Measurements from ENCODE around the gene DPY30.
"Not testable (repeated sequence)": the region's sequence is repeated elsewhere in the genome, so short reads cannot be mapped to it uniquely, and the experiment has no call there.

The DPY30 gene
- 23.1 to 25.6 reads per million in 2 experiments for total RNA-seq

DNA sequence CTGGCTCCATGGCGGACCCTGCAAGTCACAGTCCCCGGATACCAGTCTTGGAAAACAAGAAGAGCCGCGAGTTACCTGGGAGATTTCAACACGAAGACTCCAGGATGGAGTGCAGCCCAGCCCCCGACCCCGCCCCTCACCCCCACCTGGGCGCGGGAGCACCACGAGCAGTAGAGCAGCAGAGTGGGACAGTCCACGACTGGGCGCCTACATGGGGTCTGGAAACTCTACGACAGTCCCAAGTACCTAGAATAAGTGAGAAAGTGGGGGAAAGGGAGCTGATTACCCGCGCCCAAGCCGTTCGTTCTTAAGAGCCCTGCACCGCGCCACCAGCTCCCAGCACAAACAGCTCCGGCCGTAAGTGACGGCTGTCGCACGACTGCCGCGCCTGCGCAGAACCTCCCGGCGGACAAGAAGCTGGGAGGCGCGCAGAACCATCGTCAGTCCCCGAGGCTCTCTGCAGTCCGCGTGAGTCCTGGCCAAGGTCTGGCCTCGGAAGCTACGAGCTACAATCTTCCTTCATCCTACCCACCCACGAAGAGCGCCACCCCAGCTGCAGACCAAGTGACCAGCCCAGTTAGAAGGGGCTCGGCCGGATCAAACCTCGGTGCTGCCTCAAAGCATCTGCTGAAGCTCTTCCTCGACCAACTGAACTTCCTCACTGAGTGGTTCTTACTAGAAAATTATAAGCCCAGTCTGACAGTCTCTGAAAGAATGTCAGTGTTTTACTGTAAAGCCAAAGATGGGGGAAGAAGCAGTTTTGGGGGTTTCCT lies at the start of gene DPY30:
Gene DPY30 (minus strand): TSS at position 359 of the 773 bp plus-strand sequence. CDS start 349 bp downstream, at position 10.
- DNase-seq (ENCODE audit: low read depth) = peak; percentile 85

DNA sequence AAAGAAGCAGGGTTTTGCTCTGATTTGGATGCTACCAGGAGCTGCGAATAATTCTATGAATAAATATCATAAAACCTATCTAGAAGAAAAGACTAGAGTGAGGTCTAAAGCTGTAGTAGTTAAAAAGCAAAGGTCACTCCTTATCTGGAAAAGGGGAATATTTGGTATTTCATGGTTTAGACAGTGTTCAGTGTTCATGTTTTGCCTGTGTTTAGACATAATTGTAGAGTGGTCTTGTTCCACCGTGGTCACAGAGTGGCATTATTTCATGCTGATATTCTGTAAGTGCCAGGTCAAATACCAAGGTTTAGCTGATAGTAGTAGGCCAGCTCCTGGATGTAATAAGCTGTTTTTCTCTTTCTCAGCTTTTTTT lies 34.5 kb upstream of the DPY30 start:
- DNase-seq (ENCODE audit: low read depth) = no peak

DNA sequence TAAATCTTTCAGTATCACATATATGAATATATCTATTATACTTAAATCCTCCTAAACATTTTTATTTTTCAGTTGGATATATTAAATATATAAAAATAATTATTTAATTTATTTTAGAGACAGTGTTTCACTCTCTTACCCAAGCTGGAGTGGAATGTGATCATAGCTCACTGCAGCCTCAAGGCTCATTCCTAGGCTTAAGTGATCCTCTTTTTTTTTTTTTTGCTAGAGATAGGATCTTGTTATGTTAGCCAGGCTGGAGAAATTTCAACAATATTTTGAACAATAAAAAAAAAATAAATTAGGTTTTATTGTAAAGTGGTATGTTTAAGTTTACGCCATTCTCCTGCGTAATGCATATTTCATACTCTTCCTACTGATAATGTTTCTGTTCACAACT lies 27.9 kb upstream of the DPY30 start:
- no peak for DNase-seq (ENCODE audit: low read depth)

DNA sequence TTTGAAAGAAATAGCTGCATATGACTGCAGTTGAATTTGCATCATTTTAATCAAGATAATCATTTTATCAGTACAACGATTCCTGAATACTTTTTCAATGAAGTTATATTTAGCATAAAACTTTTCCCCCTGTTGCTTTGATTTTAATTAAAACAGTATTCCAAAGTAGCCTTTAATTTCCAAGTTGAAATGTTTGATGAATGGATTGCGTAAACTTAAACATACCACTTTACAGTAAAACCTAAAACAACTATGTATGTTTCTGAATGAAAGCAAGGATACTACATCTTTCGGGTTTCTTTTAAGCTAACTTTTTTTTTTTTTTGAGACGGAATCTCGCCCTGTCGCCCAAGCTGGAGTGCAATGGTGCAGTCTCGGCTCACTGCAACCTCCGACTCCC lies 25.1 kb upstream of the DPY30 start:
- no peak for DNase-seq (ENCODE audit: low read depth)

DNA sequence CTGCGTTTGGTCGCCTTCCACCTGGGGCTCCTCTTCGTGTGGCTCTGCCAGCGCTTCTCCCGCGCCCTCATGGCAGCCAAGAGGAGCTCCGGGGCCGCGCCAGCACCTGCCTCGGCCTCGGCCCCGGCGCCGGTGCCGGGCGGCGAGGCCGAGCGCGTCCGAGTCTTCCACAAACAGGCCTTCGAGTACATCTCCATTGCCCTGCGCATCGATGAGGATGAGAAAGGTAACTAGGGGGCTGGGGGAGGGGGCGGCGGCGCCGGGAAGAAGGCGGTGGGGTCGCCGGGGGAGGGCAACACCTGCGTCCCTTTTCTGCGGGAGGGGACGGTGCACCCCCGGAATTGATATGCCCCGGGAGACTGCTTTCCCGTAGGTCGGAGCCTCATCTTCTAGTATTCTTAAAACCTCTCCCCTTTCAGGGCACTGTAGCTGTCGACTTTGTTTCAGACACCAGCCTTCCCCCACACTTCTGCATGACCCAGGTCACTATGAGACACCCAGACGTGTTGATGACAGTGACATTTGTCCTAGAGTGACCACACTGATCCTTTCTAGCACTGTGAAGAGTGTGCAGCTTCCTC lies 24.5 kb upstream of the DPY30 start:
- peak; percentile 1 for DNase-seq (ENCODE audit: low read depth)

DNA sequence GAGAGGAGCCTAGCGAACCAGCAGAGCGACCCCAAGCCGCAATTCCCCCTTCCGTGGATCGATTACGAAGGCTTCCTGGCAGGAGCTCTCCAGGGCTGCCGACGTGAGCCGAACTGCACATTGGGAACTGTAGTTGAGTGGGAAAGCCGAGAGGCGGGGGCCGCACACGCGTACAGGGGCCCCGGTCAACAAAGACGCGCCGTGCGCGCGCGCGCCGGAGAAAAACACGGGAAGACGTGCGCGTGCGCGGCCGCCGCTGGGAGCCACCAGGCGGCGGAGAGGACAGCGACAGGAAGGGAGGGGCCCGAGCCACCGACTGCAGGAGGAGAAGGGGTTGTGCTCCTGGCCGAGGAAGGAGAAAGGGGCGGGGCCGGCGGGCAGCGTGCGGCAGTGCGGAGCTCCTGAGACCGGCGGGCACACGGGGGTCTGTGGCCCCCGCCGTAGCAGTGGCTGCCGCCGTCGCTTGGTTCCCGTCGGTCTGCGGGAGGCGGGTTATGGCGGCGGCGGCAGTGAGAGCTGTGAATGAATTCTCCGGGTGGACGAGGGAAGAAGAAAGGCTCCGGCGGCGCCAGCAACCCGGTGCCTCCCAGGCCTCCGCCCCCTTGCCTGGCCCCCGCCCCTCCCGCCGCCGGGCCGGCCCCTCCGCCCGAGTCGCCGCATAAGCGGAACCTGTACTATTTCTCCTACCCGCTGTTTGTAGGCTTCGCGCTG lies 23.9 kb upstream of the DPY30 start, which contains the start of gene SPAST:
Gene SPAST (plus strand): TSS at position 247 of the 711 bp plus-strand sequence. CDS start 276 bp downstream, at position 523.
- peak; percentile 93 for DNase-seq (ENCODE audit: low read depth)

DNA sequence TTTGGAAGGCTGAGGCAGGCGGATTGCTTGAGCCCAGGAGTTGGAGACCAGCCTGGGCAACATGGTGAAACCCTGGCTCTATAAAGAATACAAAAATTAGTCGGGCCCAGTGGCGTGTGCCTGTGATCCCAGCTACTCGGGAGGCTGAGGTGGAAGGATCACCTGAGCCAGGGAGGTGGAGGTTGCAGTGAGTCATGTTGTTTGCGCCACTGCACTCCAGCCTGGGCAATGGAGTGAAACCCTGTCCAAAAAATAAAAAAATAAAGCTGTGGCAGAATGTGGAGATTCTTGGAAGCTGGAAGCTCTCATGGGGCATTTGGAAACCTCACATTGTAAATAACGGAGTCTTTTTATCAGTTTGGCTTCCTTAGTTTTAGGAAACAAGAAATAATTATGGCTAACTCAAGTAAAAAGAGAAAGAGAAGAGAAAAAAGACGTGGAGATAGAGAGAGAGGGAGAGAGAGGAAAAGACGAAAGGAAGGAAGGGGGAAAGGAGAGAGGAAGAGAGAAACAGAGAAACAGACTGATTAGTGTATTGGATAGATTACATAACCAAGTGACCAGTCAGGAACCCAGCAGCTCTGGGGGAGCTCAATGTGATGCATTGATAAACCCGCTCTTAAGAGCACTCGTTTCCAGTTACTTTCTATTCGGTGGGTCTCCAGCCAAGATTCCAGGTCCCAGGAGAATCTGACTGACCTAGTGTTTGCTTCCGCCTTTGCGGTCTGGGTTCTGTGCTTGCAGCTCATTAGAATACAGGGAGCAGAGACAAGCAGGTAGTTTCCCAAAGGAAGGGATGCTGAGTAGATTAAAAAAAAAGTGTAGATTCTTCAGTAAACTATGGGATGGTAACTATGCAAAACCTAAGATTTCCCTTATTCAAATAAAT lies 22.6 kb upstream of the DPY30 start:
- DNase-seq (ENCODE audit: low read depth) = no peak

DNA sequence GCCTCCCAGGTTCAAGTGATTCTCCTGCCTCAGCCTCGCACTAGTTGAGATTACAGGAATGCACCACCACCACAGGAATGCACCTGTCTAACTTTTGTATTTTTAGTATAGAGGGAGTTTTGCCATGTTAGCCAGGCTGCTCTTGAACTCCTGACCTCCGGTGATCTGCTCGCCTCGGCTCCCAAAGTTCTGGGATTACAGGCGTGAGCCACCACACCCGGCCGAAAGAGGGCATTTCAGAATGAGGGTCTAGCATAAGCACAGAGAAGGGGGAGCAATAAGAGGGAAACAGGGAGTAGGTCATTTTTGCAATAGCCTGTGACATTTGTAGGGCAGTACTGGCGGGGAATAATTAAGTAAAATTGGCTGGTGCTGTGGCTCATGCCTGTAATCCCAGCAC lies 21.8 kb upstream of the DPY30 start:
- no peak for DNase-seq (ENCODE audit: low read depth)

DNA sequence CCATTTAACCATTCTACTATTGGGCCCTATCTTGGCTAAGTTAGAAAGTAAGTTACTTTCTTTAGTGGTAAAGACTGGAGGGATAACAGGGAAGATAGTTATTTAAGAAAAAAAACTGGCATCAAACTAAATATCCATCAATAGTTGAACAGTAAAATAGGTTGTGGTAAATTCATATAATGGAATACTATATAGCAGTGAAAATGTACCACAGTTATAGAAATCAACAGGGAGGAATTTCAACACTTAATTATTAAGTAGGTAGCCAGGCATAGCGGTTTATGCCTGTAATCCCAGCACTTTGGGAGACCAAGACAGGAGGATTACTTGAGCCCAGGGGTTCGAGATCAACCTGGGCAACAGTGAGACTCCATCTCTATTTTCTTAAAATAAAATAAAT lies 20.7 kb upstream of the DPY30 start:
- DNase-seq (ENCODE audit: low read depth) = no peak

DNA sequence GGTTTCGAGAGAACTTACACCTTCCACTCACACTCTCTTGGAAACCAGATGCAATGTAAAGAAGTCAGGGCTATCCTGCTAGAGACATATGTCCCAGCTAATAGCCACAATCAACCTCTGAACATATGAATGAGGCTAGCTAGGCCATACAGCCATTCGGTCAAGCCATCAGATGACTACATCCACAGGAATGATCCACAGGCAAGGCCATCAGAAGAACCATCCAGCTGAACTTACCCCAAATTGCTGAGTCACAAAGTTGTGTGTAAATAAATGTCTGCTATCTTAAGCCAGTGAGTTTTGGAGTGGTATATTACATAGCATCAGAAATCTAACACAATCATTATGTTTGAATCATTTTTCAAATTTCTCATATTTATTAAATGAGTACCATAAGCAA lies 18.5 kb upstream of the DPY30 start:
- DNase-seq (ENCODE audit: low read depth) = no peak

DNA sequence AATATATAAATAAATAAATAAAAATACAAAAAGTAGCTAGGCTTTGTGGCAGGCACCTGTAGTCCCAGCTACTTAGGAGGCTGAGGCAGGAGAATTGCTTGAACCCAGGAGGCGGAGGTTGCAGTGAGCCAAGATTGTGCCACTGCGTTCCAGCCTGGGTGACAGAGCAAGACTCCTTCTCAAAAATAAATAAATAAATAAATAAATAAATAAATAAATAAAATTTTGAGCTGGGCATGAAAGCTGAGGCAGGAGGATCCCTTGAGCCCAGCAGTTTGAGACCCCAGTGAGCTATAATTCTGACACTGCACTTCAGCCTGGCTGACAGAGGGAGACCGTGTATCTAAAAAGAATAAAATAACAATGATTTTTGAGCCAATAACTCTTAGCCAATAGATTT lies 15.0 kb upstream of the DPY30 start:
- DNase-seq (ENCODE audit: low read depth) = not testable (repeated sequence)

DNA sequence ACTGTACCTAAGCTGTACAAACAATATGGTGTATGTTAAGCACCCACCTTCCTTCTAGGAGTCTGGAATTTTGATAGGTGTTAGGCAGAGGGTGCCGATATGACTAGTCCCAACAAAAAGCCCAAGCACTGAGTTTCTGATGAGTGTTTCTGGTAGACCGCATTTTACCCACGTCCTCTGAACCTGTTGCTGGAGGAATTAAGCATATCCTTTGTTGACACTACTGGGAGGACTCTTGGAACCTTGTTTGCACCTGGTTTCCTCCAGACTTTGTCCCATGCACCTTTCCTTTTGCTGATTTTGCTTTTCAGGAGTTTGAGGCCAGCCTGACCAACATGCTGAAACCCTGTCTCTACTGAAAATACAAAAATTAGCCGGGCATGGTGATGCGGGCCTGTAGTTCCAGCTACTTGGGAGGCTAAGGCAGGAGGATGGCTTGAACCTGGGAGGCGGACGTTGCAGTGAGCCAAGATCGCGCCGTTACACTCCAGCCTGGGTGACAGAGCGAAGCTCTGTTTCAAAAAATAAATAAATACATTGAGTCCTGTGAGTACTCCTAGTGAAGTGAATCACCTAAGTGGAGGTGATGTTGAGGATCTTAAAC lies 12.3 kb upstream of the DPY30 start:
- no peak for DNase-seq (ENCODE audit: low read depth)

DNA sequence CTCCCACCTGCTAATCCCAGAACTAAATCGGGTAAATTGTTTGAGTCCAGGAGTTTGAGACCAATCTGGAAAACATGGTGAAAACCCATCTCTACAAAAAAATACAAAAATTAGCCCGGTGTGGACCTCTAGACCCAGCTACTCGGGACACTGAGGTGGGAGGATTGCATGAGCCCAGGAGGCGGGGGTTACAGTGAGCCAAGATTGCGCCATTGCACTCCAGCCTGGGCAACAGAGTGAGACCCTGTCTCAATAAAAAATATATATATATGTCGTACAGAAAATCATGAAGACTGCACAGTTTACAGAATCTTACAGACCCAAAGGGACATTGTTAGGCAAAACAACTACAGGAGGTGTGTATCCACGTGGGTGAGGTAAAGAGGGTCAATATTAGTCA lies 4.0 kb upstream of the DPY30 start:
- DNase-seq (ENCODE audit: low read depth) = no peak

DNA sequence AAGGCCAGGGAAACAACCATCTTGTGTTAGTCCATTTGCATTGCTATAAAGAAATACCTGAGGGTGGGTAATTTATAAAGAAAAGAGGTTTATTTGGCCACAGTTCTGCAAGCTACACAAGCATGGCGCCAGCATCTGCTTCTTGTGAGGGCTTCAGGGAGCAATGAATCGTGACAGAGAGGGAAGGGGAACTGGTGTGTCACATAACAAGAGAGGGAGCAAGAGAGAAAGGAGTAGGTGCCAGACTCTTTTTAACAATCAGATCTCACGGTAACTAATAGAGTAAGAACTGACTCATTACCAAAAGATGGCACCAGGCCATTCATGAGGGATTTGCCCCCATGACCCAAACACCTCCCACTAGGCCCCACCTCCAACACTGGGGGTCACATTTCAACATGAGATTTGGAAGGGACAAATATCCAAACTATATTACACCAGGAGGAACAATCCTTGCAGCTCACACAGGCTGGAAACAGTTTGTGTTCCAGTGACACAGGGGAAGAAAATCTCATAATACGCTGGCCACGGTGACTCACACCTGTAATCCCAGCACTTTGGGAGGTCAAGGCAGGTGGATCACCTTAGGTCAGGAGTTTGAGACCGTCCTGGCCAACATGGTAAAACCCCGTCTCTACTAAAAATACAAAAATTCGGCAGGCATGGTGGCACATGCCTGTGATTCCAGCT lies 5.3 kb downstream of the DPY30 start:
- not testable (repeated sequence) for DNase-seq (ENCODE audit: low read depth)

DNA sequence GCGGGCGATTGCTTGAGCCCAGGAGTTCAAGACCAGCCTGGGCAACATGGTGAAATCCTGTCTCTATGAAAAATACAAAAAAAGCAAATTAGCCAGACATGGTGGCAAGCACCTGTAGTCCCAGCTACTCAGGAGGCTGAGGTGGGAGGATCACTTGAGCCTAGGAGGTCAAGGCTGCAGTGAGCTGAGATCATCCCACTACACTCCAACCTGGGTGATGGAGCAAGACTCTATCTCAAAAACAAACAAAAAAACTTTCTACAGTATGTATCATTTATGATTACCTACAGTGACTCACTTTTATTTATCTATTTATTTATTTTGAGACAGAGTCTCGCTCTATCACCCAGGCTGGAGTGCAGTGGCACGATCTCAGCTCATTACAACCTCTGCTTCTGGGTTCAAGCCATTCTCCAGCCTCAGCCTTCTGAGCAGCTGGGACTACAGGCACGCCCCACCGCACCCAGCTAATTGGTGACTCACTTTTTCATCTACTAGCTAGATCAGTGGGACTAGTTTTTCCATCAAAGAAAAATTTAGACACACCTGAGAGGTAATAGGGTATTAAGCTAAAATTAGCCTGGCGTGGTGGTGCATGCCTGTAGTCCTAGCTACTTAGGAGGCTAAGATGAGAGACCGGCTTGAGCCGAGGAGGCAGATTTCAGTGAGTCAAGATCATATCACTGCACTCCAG lies 20.7 kb downstream of the DPY30 start:
- DNase-seq (ENCODE audit: low read depth) = not testable (repeated sequence)

DNA sequence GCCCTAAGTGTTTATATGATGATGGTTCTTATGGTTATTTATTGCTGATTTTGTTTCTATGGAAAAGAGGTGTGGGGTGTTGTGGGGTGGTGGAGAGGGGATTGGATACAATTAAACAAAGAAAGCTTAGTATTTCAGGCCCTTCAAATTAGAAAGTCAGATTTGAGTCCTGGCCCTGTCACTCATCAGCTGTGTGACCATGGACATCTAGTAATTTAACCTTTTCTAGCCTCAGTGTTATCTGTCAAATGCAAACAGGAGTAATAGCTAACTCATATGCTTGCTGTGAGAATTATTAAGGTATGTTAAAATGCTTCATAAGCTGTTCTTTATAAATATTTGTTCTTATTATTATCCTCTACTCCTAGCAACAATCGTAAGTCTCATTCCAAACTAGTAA lies 26.7 kb downstream of the DPY30 start:
- no peak for DNase-seq (ENCODE audit: low read depth)

DNA sequence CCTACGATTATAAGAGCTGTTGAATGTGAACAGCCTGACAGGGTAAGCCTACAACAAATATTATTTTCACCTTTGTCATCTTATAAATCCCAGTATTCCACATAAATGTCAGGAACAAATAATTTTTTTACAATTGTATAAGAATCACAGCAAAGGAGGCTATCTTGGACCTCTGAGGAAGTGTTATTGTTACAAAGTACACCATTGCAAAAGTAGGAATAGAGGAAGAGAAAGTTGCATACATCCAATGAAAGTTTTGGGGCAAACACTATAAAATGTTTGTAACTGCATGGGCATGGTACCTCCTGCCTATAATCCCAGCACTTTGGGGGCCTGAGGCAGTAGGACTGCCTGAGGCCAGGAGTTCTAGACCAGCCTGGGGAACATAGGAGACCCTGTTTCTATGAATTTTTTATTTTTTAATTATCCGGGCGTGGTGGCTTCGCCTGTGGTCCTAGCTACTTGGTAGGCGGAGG lies 28.1 kb downstream of the DPY30 start:
- no peak for DNase-seq (ENCODE audit: low read depth)

DNA sequence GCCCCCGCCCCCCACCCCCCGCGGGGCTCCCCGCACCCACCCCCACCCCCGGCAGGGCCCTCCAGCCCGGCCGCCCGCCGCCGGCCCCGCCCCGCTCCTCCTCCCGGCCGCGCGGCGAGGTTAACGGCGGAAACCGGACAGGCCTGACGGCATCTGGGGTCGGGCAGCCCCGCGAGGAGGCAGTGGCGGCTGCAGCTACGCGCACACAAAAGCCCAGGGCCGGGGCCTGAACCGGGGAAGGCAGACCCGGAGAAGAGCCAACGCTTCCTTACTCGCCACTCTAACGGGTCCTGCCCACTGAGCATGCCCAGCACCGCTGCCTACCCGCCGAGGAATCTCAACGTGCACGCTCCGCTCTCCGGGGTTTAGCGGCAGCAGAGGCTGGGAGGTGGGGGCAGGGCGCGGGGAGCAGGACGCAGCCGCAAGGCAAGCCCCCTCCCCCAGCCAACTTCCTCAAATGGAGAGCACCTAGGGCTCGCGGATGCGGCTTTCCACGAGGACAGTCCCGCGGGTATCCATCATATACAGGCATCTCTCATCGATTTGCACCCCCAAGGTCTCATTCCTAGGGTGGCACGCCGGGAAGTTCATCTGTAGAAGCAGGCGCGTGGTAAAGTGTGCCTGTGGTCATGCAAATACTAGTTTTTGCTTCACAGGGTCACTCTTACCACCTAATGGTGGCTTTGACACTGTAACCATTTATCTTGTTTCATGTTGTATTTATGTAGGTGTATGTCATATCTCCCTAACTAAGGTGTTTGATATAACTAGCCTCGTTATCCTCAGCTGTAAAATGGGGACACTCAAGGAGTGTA lies 28.7 kb downstream of the DPY30 start, which contains the start of gene MEMO1:
Gene MEMO1 (minus strand): TSS at position 339 of the 815 bp plus-strand sequence. CDS start 761 bp downstream, outside the sequence.
- DNase-seq (ENCODE audit: low read depth) = peak; percentile 82

DNA sequence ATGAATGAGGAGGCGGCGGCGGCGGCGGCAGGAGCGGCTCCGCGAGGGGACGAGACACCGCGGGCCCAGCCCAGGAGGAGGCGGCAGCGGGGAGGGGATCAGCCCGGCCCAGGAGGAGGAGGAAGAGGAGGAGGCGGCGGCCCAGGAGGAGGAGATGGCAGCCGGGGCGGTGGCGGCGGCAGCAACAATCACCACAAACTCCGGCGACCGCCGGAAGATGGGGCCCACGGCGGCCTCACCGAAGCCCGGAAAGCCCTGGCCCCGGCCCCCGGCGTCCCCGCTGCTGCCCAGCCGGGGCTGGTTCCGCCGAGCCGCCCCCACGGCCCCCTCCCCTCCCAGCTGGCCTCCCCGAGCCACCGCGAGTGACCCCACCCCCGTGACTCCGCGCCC lies 29.3 kb downstream of the DPY30 start:
- peak; percentile 42 for DNase-seq (ENCODE audit: low read depth)
